OCI-LY7 (cell line): ENCODE results near the gene LY86. TPM values are rescaled to one million over a fixed set of nuclear protein-coding genes. Genes with fewer than 3 reads are reported as not detected.

Source experiments
- BruUV-seq: library from RNA; stranded (reverse); fragments of 400-500 nt; replicated peaks from 2 replicates; lab custom pipeline; 2021; lab: Mats Ljungman, UMichigan
- CTCF ChIA-PET: fragments of 300-600 bp; sonication (Branson Sonifier 250); formaldehyde crosslinking; loops from one replicate; lab custom pipeline; 2022; ENCODE audit warnings: antibody characterized with exemption; ENCODE audit not compliant: unreplicated experiment; lab: Charles Lee
- POLR2A ChIA-PET: fragments of 300-600 bp; sonication (Branson Sonifier 250); formaldehyde crosslinking; loops from one replicate; lab custom pipeline; 2022; ENCODE audit warnings: antibody characterized with exemption; lab: Charles Lee
- DNase-seq: peaks from one replicate; pipeline ENCODE4 v3.0.0-alpha.2; 2015; ENCODE audit warnings: low spot score
- H2AFZ ChIP-seq: fragments of 200-600 bp; sonication (generic), shearing (Covaris generic); 2 replicates; pipeline ENCODE4 v1.6.1; 2014; ENCODE audit warnings: mild to moderate bottlenecking, antibody characterized with exemption, low read length, moderate library complexity
- H3K27ac ChIP-seq: fragments of 200-600 bp; sonication (generic); 2 replicates; pipeline ENCODE4 v1.5.1; 2014; ENCODE audit warnings: mixed run types, low read depth, mild to moderate bottlenecking, moderate library complexity, low read length, inconsistent platforms; ENCODE audit not compliant: poor library complexity, severe bottlenecking
- H3K36me3 ChIP-seq: fragments of 200-600 bp; sonication (generic); 2 replicates; pipeline ENCODE4 v1.6.1; 2014; ENCODE audit warnings: mild to moderate bottlenecking, antibody characterized with exemption, low read length, moderate library complexity, mixed read lengths; ENCODE audit not compliant: insufficient read depth
- H3K4me1 ChIP-seq: fragments of 200-600 bp; sonication (generic); 2 replicates; pipeline ENCODE4 v1.5.1; 2014; ENCODE audit warnings: mild to moderate bottlenecking, low read length; ENCODE audit not compliant: insufficient read depth, poor library complexity, severe bottlenecking
- H3K4me2 ChIP-seq: fragments of 200-600 bp; sonication (generic); 2 replicates; pipeline ENCODE4 v1.6.1; 2014; ENCODE audit warnings: mild to moderate bottlenecking, low read length
- H3K4me3 ChIP-seq: fragments of 200-600 bp; sonication (generic); 2 replicates; pipeline ENCODE4 v1.5.1; 2014; ENCODE audit warnings: mild to moderate bottlenecking, low read depth, low read length; ENCODE audit not compliant: poor library complexity, severe bottlenecking
- H3K79me2 ChIP-seq: fragments of 200-600 bp; sonication (generic); 2 replicates; pipeline ENCODE4 v1.6.1; 2016; ENCODE audit warnings: low read depth, mild to moderate bottlenecking, low read length, moderate library complexity, mixed read lengths; ENCODE audit not compliant: insufficient read depth
- H3K9me2 ChIP-seq: fragments of 200-600 bp; sonication (generic); 2 replicates; pipeline ENCODE4 v1.6.1; 2016; ENCODE audit warnings: mild to moderate bottlenecking, low read length, mixed read lengths; ENCODE audit not compliant: insufficient read depth
- H3K9me3 ChIP-seq: fragments of 200-600 bp; sonication (generic); 2 replicates; pipeline ENCODE4 v1.6.1; 2014; ENCODE audit warnings: mild to moderate bottlenecking, mixed run types, low read length, mixed read lengths
- H4K20me1 ChIP-seq: fragments of 200-600 bp; sonication (generic); 2 replicates; pipeline ENCODE4 v1.6.1; 2014; ENCODE audit warnings: mild to moderate bottlenecking, antibody characterized with exemption, low read length, moderate library complexity, mixed read lengths; ENCODE audit not compliant: insufficient read depth
- EZH2phosphoT487 ChIP-seq: fragments of 200-600 bp; sonication (generic); IDR thresholded peaks from 2 replicates; pipeline ENCODE4 v1.6.1; 2018; ENCODE audit warnings: low read depth, borderline replicate concordance, mild to moderate bottlenecking, mixed run types, antibody characterized with exemption, low read length, moderate library complexity, mixed read lengths
- intact Hi-C: fragments of 100-400 bp; cut with micrococcal nuclease; formaldehyde crosslinking; loops from one replicate; pipeline ENCODE4 v1.10.0; 2022; ENCODE audit not compliant: unreplicated experiment
- total RNA-seq, 2 experiments: library from RNA; depleted of rRNA in 1 of 2; stranded (reverse); fragments of >200 nt in 1 of 2; shearing (Covaris generic) in 1 of 2; gene quantifications; 2 replicates each; pipeline ENCODE4 v1.2.3, GENCODE V29; 2014 to 2022
- TF ChIP-seq, protein P1 (sequence below): fragments of 200-600 bp; sonication (generic); conservative IDR thresholded peaks from 2 replicates; pipeline ENCODE4 v1.5.1; 2014; ENCODE audit warnings: mild to moderate bottlenecking, antibody characterized with exemption, low read length, moderate library complexity, mixed read lengths

The LY86 gene
- total RNA-seq, 2 experiments from 2014 or later: 48.4 to 62.8 TPM

DNA sequence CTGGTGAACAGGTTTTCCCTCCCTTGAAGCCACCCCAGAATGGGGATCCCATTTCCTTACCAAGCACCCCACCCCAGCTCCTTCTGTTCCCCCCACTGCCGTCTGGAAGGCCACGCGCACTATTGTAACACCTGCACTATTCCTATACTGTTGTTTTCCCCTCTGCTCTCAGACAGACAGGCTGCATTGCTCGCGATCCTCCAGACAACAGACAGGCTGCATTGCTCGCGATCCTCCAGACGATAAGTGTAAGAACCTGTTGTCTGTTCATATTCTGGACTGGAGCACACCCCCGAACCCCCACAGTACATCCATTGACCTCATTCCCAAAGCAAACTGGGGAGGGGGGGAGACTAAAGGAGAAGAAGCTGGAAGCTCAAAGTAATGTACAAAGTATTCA lies 72.7 kb downstream of the LY86 start:
- Histone ChIP-seq H3K4me2 (no peak overlapping the region), H3K79me2 (no peaks in the 10 kb centered on the region), H3K9me2 (no peaks in the 10 kb centered on the region), H3K4me3 (no peak overlapping the region), H3K4me1 (peaks cover 15% of the 10 kb centered on the region), H4K20me1 (no peaks in the 10 kb centered on the region), H2AFZ (no peak overlapping the region), H3K9me3 (peaks cover 14% of the 10 kb centered on the region; the same call in 1 of the 2 replicates), H3K36me3 (no peaks in the 10 kb centered on the region; the same call in 1 of the 2 replicates), H3K27ac (no peak overlapping the region)
- POLR2A ChIA-PET: interaction anchor here (1.3 to 1.6 kb wide), 2 partner anchors 9 to 13 kb away, joined by 4 read pairs; no protein-coding TSS in a partner anchor
- no TSS peak for BruUV-seq
- intact Hi-C loops: no loop called here
- CTCF ChIA-PET: interaction anchor here (1.1 kb wide), 1 partner anchor 61 kb away, joined by 4 read pairs; no protein-coding TSS in a partner anchor
- no peak for DNase-seq
- TF ChIP-seq, protein P1, sequence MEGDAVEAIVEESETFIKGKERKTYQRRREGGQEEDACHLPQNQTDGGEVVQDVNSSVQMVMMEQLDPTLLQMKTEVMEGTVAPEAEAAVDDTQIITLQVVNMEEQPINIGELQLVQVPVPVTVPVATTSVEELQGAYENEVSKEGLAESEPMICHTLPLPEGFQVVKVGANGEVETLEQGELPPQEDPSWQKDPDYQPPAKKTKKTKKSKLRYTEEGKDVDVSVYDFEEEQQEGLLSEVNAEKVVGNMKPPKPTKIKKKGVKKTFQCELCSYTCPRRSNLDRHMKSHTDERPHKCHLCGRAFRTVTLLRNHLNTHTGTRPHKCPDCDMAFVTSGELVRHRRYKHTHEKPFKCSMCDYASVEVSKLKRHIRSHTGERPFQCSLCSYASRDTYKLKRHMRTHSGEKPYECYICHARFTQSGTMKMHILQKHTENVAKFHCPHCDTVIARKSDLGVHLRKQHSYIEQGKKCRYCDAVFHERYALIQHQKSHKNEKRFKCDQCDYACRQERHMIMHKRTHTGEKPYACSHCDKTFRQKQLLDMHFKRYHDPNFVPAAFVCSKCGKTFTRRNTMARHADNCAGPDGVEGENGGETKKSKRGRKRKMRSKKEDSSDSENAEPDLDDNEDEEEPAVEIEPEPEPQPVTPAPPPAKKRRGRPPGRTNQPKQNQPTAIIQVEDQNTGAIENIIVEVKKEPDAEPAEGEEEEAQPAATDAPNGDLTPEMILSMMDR: no peak
- TF ChIP-seq EZH2phosphoT487: no peak

DNA sequence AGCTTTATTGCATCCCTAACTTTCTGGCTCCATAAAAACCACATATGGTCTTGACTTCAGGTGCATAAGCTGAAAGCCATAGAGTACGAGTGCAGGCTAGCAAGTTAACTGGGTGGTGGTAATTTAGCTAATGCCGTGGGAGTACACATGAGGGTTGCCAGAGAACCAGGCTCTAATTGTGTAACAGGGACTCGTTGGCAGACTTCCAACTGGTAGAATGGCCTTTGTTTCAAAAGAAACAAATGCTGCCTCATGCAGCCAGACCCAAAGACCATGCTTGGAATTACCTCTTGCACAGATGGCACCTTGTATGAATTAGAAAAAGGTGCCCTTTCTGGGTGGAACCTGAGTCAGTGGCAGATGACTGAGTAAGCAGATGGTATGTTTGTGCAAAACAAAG lies 73.2 kb downstream of the LY86 start:
- H3K79me2 ChIP-seq: no peaks in the 10 kb centered on the region
- DNase-seq: no peak
- intact Hi-C loops: no loop called here
- no peak overlapping the region for H3K4me2 ChIP-seq
- H3K9me3 ChIP-seq: peaks cover 14% of the 10 kb centered on the region; the same call in 1 of the 2 replicates
- POLR2A ChIA-PET: interaction anchor here (0.6 to 1.6 kb wide), 3 partner anchors 9 to 804 kb away, joined by 3 to 5 read pairs (median 4); no protein-coding TSS in a partner anchor
- no TSS peak for BruUV-seq
- TF ChIP-seq EZH2phosphoT487: no peak
- TF ChIP-seq, protein P1: no peak
- no peak overlapping the region for H2AFZ ChIP-seq
- no peak overlapping the region for H3K4me3 ChIP-seq
- CTCF ChIA-PET: no interaction called here
- H4K20me1 ChIP-seq: no peaks in the 10 kb centered on the region
- peaks cover 15% of the 10 kb centered on the region for H3K4me1 ChIP-seq
- H3K27ac ChIP-seq: no peak overlapping the region
- no peaks in the 10 kb centered on the region; the same call in 1 of the 2 replicates for H3K36me3 ChIP-seq
- no peaks in the 10 kb centered on the region for H3K9me2 ChIP-seq

DNA sequence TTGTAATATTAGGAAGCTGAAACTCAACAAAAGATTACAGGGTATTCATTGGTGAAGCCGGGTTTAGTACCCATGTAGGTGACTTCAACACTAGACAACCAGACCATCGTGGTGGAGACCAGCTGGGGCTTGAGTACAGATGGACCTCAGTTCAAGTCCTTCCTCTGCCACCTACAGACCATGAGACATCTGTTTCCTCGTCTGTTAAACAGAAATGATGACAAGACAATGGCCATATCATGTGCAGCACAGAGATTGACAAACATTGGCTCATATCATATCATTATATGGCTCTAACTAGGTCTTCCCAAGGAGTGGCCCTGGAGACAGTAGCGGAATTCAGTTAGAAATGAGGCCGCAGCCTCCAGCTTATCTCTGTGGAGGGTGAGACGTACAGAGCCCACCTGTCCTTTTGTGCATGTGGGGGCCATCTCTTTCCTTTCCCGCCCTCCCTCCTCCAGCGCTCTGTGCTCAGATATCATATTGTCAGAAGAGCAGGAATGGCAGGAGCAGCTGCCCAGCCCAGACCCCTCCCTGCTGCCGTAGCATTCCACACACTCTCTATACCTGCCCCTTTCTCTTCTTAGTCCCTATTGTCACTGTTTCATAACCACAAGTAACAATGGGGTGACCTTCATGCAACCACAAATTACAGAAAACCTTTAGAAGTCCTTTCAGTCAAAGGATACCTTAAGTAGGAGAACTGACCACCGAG lies 75.1 kb downstream of the LY86 start:
- no peaks in the 10 kb centered on the region for H3K9me3 ChIP-seq
- H3K9me2 ChIP-seq: no peaks in the 10 kb centered on the region
- no peak overlapping the region for H3K27ac ChIP-seq
- H2AFZ ChIP-seq: no peak overlapping the region
- no TSS peak for BruUV-seq
- no peaks in the 10 kb centered on the region for H3K79me2 ChIP-seq
- intact Hi-C loops: no loop called here
- TF ChIP-seq, protein P1: no peak
- no peak for TF ChIP-seq EZH2phosphoT487
- peaks cover 15% of the 10 kb centered on the region for H3K4me1 ChIP-seq
- H4K20me1 ChIP-seq: no peaks in the 10 kb centered on the region
- no peak for DNase-seq
- ChIA-PET POLR2A (interaction anchor here (1.1 to 1.2 kb wide), 2 partner anchors 23 to 56 kb away, joined by 3 read pairs; no protein-coding TSS in a partner anchor), CTCF (interaction anchor here (0.7 kb wide), 1 partner anchor 9 kb away, joined by 3 read pairs; no protein-coding TSS in a partner anchor)
- H3K4me2 ChIP-seq: no peak overlapping the region
- H3K4me3 ChIP-seq: no peak overlapping the region
- H3K36me3 ChIP-seq: no peaks in the 10 kb centered on the region
